GM12878 (cell line): ENCODE data around the gene TMEM259. TPM values are rescaled to one million over a fixed set of nuclear protein-coding genes. Genes with fewer than 3 reads are reported as not detected.
A peak's percentile ranks its signal among the peaks of the same experiment; 100 is the strongest.

ENCODE experiments used
- ATAC-seq: fragments of 200-7000 bp; cut with Tn5 transposase; 3 replicates; pipeline ENCODE4 v1.9.1; 2020; ENCODE audit warnings: mild to moderate bottlenecking, moderate library complexity
- BruUV-seq: library from RNA; stranded (reverse); fragments of 400-500 nt; replicated peaks from 2 replicates; lab custom pipeline; 2021; lab: Mats Ljungman, UMichigan
- CTCF ChIA-PET: fragments of 300-600 bp; sonication (Branson Sonifier 250); formaldehyde crosslinking; extraction: SDS; loops from one replicate; lab custom pipeline; 2021; ENCODE audit warnings: inconsistent platforms; lab: Yijun Ruan, JAX
- POLR2A ChIA-PET: fragments of 350-600 bp; formaldehyde crosslinking; extraction: SDS; loops from one replicate; lab custom pipeline; 2021; ENCODE audit warnings: inconsistent platforms; lab: Charles Lee
- RAD21 ChIA-PET: fragments of 300-600 bp; sonication (Branson Sonifier 250); formaldehyde crosslinking; loops from one replicate; lab custom pipeline; 2023; ENCODE audit warnings: antibody characterized with exemption; ENCODE audit not compliant: unreplicated experiment; lab: Charles Lee
- SMC1A ChIA-PET: fragments of 300-600 bp; sonication (Branson Sonifier 250); formaldehyde crosslinking; loops from one replicate; lab custom pipeline; 2023; ENCODE audit not compliant: unreplicated experiment, uncharacterized antibody; lab: Charles Lee
- DNase-seq: peaks from one replicate; pipeline ENCODE4 v3.0.0-alpha.2; 2011; ENCODE audit warnings: low read depth, low spot score
- FAIRE-seq: peaks from 3 replicates; lab custom pipeline; 2011; peaks lifted over from hg19 to GRCh38; lab: Jason Lieb, UNC
- H2AFZ ChIP-seq: 2 replicates; pipeline ENCODE4 v1.6.0; 2011; ENCODE audit warnings: low read depth, low read length, control low read depth; ENCODE audit not compliant: control insufficient read depth
- H3K27ac ChIP-seq: 2 replicates; pipeline ENCODE4 v1.5.1; 2011; ENCODE audit warnings: control low read depth; ENCODE audit not compliant: control insufficient read depth, insufficient read depth
- H3K27me3 ChIP-seq, 2 experiments: replicated peaks in 1 of 2; 2 replicates each; pipeline versions ENCODE4 v1.6.0 to v1.6.1; 2011; ENCODE audit warnings: low read length in 1 of 2; ENCODE audit not compliant: control insufficient read depth in 2 of 2, insufficient read depth in 2 of 2
- H3K36me3 ChIP-seq, 2 experiments: 2 replicates each; pipeline ENCODE4 v1.5.1; 2011; ENCODE audit warnings: low read length in 1 of 2; ENCODE audit not compliant: control insufficient read depth in 2 of 2, insufficient read depth in 2 of 2
- H3K4me1 ChIP-seq: 2 replicates; pipeline ENCODE4 v1.6.1; 2011; ENCODE audit warnings: mild to moderate bottlenecking, low read length, moderate library complexity, mixed read lengths; ENCODE audit not compliant: control insufficient read depth, insufficient read depth
- H3K4me2 ChIP-seq: 2 replicates; pipeline ENCODE4 v1.6.0; 2011; ENCODE audit warnings: control low read depth; ENCODE audit not compliant: control insufficient read depth, insufficient read depth
- H3K4me3 ChIP-seq: fragments of 200-600 bp; sonication (generic); 2 replicates; pipeline ENCODE4 v1.5.1; 2016
- H3K79me2 ChIP-seq: 2 replicates; pipeline ENCODE4 v1.6.0; 2011; ENCODE audit warnings: low read length; ENCODE audit not compliant: control insufficient read depth, insufficient read depth
- H3K9ac ChIP-seq: 2 replicates; pipeline ENCODE4 v1.8.0; 2011; ENCODE audit warnings: low read length, control low read depth, mixed read lengths; ENCODE audit not compliant: control insufficient read depth, insufficient read depth
- H3K9me3 ChIP-seq: replicated peaks from 3 replicates; pipeline ENCODE4 v1.5.1; 2011; ENCODE audit warnings: mild to moderate bottlenecking, low read length; ENCODE audit not compliant: control insufficient read depth, insufficient read depth
- H4K20me1 ChIP-seq: 2 replicates; pipeline ENCODE4 v1.6.0; 2011; ENCODE audit not compliant: control insufficient read depth, insufficient read depth
- BMI1 ChIP-seq: fragments of 450-650 bp; IDR thresholded peaks from 2 replicates; pipeline ENCODE4 v1.6.1; 2016; ENCODE audit warnings: mild to moderate bottlenecking, moderate library complexity, borderline replicate concordance
- IRF5 ChIP-seq: fragments of 450-650 bp; IDR thresholded peaks from 2 replicates; pipeline ENCODE4 v1.6.1; 2017; ENCODE audit warnings: borderline replicate concordance
- KLF5 ChIP-seq: fragments of 450-650 bp; IDR thresholded peaks from 2 replicates; pipeline ENCODE4 v1.6.1; 2014; ENCODE audit warnings: mild to moderate bottlenecking; ENCODE audit not compliant: partially characterized antibody
- MXI1 ChIP-seq: fragments of 150-350 bp; IDR thresholded peaks from 2 replicates; pipeline ENCODE4 v1.6.1; 2011; ENCODE audit warnings: low read depth, mild to moderate bottlenecking, inconsistent platforms, low read length, improper control_type of control experiment
- POLR2A ChIP-seq: IDR thresholded peaks from 2 replicates; pipeline ENCODE4 v1.6.1; 2011; ENCODE audit warnings: low read depth, mild to moderate bottlenecking, low read length
- ZZZ3 ChIP-seq: IDR thresholded peaks from 2 replicates; pipeline ENCODE4 v1.6.1; 2011; ENCODE audit warnings: low read depth; ENCODE audit not compliant: control insufficient read depth, insufficient read length
- WGBS: methylation state at CpG from one replicate; pipeline ENCODE4 v1.1.6; 2016; ENCODE audit warnings: low lambda C conversion rate; ENCODE audit not compliant: insufficient replicate concordance, insufficient coverage; ENCODE audit errors: missing lambda C conversion rate; 5-methylcytosine and 5-hydroxymethylcytosine counted together
- in situ Hi-C: fragments of 300-500 bp; cut with MboI; formaldehyde crosslinking; loops from 9 replicates; pipeline ENCODE4 v1.14.3; 2018; ENCODE audit warnings: mixed read lengths
- intact Hi-C: fragments of 100-400 bp; cut with micrococcal nuclease; formaldehyde crosslinking; loops from one replicate; pipeline ENCODE4 v1.14.2; 2022; ENCODE audit not compliant: unreplicated experiment
- polyA plus RNA-seq, 11 experiments: library from polyadenylated mRNA; depleted of rRNA in 4 of 11; unstranded in 6 of 11; stranded (reverse) in 5 of 11; fragments of >200 nt; fragmentation: Nextera tagmentation in 4 of 11; fragmentation: Illumina TruSeq in 1 of 11; extraction: Ambion mirVana in 4 of 11; extraction: Trizol in 1 of 11; gene quantifications; 1 replicate in 1 of 11; 2 replicates in 10 of 11; pipeline versions ENCODE4 v1.2.1 to v1.2.3, GENCODE V29; 2011 to 2016; ENCODE audit warnings: inconsistent platforms in 2 of 11, missing spikeins in 2 of 11, low read depth in 1 of 11
- total RNA-seq, 4 experiments: library from RNA; depleted of rRNA in 3 of 4; stranded (reverse); fragments of >200 nt in 3 of 4; fragmentation: Illumina TruSeq in 1 of 4; extraction: Trizol in 1 of 4; gene quantifications; 2 replicates each; pipeline versions ENCODE4 v1.2.1 to v1.2.3, GENCODE V29; 2013 to 2021

The TMEM259 gene
- total and polyA plus RNA-seq, 10 of the 15 experiments (the other 5 are each of a cell fraction or from before 2014, with no cell fraction given): 0.43 to 184 (median 62.0) TPM

DNA sequence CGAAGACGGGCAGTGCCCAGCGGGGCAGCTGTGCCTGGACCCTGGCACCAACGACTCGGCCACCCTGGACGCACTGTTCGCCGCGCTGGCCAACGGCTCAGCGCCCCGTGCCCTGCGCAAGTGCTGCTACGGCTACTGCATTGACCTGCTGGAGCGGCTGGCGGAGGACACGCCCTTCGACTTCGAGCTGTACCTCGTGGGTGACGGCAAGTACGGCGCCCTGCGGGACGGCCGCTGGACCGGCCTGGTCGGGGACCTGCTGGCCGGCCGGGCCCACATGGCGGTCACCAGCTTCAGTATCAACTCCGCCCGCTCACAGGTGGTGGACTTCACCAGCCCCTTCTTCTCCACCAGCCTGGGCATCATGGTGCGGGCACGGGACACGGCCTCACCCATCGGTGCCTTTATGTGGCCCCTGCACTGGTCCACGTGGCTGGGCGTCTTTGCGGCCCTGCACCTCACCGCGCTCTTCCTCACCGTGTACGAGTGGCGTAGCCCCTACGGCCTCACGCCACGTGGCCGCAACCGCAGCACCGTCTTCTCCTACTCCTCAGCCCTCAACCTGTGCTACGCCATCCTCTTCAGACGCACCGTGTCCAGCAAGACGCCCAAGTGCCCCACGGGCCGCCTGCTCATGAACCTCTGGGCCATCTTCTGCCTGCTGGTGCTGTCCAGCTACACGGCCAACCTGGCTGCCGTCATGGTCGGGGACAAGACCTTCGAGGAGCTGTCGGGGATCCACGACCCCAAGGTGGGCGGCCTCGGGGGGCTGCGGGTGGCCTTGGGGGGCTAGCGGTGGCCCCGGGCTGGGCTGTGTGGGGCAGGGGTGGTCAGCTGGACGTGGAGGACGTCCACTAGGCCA lies 15.9 kb downstream of the TMEM259 start:
- DNase-seq: no peak
- no peak overlapping the region for H3K4me3 ChIP-seq
- no peak overlapping the region for H3K9ac ChIP-seq
- ChIA-PET CTCF (no interaction called here), RAD21 (no interaction called here), SMC1A (no interaction called here), POLR2A (interaction anchor here (0.6 kb wide), 1 partner anchor 90 kb away, joined by 5 read pairs; no protein-coding TSS in a partner anchor)
- H3K27ac ChIP-seq: no peak overlapping the region
- 93% methylated on average over 65 of the region's 70 CpGs for WGBS
- no peak for ATAC-seq
- H2AFZ ChIP-seq: no peak overlapping the region
- H3K79me2 ChIP-seq: no peaks in the 10 kb centered on the region
- no peaks in the 10 kb centered on the region for H3K4me1 ChIP-seq
- intact Hi-C loops (no loop called here), in situ Hi-C loops (no loop called here)
- BruUV-seq: no TSS peak
- FAIRE-seq: no peak
- H3K9me3 ChIP-seq: no peaks in the 10 kb centered on the region
- H3K36me3 ChIP-seq: peaks cover 0 to 6% of the 10 kb centered on the region in 2 experiments; a peak in 3 of 4 replicates
- H3K27me3 ChIP-seq: peaks cover 3 to 5% of the 10 kb centered on the region in 2 experiments; a peak in 3 of 4 replicates
- H4K20me1 ChIP-seq: no peaks in the 10 kb centered on the region
- H3K4me2 ChIP-seq: no peak overlapping the region
- TF ChIP-seq POLR2A: 0 out of 2 replicates have a peak, but pooled peaks have one; percentile 18
- no peak for TF ChIP-seq ZZZ3

DNA sequence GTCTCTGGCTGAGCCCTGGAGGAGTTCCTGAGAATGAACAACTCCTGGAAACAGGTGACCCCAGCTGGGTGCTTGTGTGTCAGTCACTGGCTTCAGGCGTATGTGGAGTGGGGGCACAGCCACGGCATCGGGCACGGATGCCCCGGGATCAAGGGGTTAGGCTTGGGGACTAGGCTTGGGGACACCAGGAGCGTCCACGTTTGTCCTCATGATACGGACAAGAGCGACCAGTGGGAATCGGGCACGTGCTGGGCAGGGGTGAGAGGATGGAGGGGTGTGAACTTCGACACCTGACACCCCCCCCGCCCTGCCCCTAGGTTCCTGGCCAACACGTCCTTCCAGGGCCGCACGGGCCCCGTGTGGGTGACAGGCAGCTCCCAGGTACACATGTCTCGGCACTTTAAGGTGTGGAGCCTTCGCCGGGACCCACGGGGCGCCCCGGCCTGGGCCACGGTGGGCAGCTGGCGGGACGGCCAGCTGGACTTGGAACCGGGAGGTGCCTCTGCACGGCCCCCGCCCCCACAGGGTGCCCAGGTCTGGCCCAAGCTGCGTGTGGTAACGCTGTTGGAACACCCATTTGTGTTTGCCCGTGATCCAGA lies 16.6 kb downstream of the TMEM259 start:
- intact Hi-C loops: no loop called here

More for the DNA sequence above, 16.6 kb downstream of the TMEM259 start:
- Histone ChIP-seq H3K4me2 (no peak overlapping the region), H3K36me3 (peaks cover 0 to 2% of the 10 kb centered on the region in 2 experiments; a peak in 2 of 4 replicates), H3K27me3 (peaks cover 3 to 5% of the 10 kb centered on the region in 2 experiments; a peak in 3 of 4 replicates), H4K20me1 (no peaks in the 10 kb centered on the region), H3K27ac (no peak overlapping the region), H2AFZ (no peak overlapping the region), H3K9me3 (no peaks in the 10 kb centered on the region), H3K79me2 (no peaks in the 10 kb centered on the region), H3K4me1 (no peaks in the 10 kb centered on the region), H3K9ac (no peak overlapping the region), H3K4me3 (no peak overlapping the region)
- BruUV-seq: no TSS peak
- ChIA-PET RAD21 (interaction anchor here (0.7 to 1.2 kb wide), 2 partner anchors 8 to 141 kb away, joined by 3 read pairs; no protein-coding TSS in a partner anchor), POLR2A (no interaction called here), SMC1A (no interaction called here), CTCF (interaction anchor here (0.9 kb wide), 1 partner anchor 12 kb away, joined by 3 read pairs; no protein-coding TSS in a partner anchor)
- no peak for TF ChIP-seq KLF5
- TF ChIP-seq IRF5: no peak
- TF ChIP-seq BMI1: no peak
- no peak for TF ChIP-seq MXI1
- no peak for DNase-seq
- no peak for FAIRE-seq
- ATAC-seq: no peak
- WGBS: 74% methylated on average over 20 of the region's 32 CpGs
- in situ Hi-C loops: no loop called here
